ENCODE measurements around the gene PRPF39.

- no peak for TF ChIP-seq CTCF (conservative IDR thresholded peaks at IDR 0.05; ENCODE audit: low read depth, low read length)
- TF ChIP-seq EZH2 (IDR thresholded peaks at IDR 0.05; ENCODE audit: borderline replicate concordance, low read depth, low read length, poor library complexity, severe bottlenecking), result no peak
These were observed 10.6 kb upstream of the PRPF39 start for GRCh38 chr14:45073231-45073879.

All from A673 (cell line).